Transverse colon (tissue), 4 donors: ENCODE measurements around the gene MRPL41. TPM values are rescaled to one million over a fixed set of nuclear protein-coding genes. Genes with fewer than 3 reads are reported as not detected.
"Not testable (repeated sequence)": the region's sequence is repeated elsewhere in the genome, so short reads cannot be mapped to it uniquely, and the experiment has no call there.

ENCODE experiments used
- DNase-seq: peaks from one replicate; pipeline ENCODE4 v3.0.0-alpha.2; 2019
- H3K27ac ChIP-seq, 4 donors: fragments of 200-600 bp; sonication (generic); 2 replicates each; pipeline ENCODE4 v1.5.1; 2016 to 2018; ENCODE audit warnings: inconsistent platforms in 4 of 4
- H3K27me3 ChIP-seq: fragments of 200-600 bp; sonication (generic); 2 replicates; pipeline ENCODE4 v1.5.1; 2017; ENCODE audit warnings: inconsistent platforms
- H3K36me3 ChIP-seq, 4 donors: fragments of 200-600 bp; sonication (generic); 2 replicates each; pipeline ENCODE4 v1.5.1; 2017 to 2019; ENCODE audit warnings: inconsistent platforms in 4 of 4
- H3K4me1 ChIP-seq, 4 donors: fragments of 200-600 bp; sonication (generic); 2 replicates each; pipeline ENCODE4 v1.5.1; 2017 to 2020; ENCODE audit warnings: inconsistent platforms in 4 of 4
- H3K4me3 ChIP-seq, 4 donors: fragments of 200-600 bp; sonication (generic); 1 replicate in 1 of 4; 2 replicates in 3 of 4; pipeline versions ENCODE4 v1.5.1 to v1.6.1; 2017 to 2019; ENCODE audit warnings: inconsistent platforms in 4 of 4
- H3K9me3 ChIP-seq, 2 donors: fragments of 200-600 bp; sonication (generic); 2 replicates each; pipeline ENCODE4 v1.5.1; 2017 to 2019; ENCODE audit warnings: inconsistent platforms in 2 of 2
- CTCF ChIP-seq, 5 experiments: fragments of 200-600 bp in 3 of 5; fragments of 450-650 bp in 2 of 5; sonication (generic) in 3 of 5; IDR thresholded peaks; 1 replicate in 2 of 5; 2 replicates in 3 of 5; pipeline ENCODE4 v1.5.1; 2016 to 2017; ENCODE audit warnings: antibody characterized with exemption in 5 of 5, inconsistent platforms in 3 of 5, mild to moderate bottlenecking in 2 of 5, moderate library complexity in 1 of 5
- EP300 ChIP-seq: sonication (generic); formaldehyde crosslinking; IDR thresholded peaks from one replicate; pipeline ENCODE4 v1.6.1; 2017; ENCODE audit warnings: antibody characterized with exemption, low read depth
- POLR2A ChIP-seq: fragments of 450-650 bp; IDR thresholded peaks from one replicate; pipeline ENCODE4 v1.6.1; 2016; ENCODE audit warnings: antibody characterized with exemption, mild to moderate bottlenecking, moderate library complexity
- POLR2AphosphoS5 ChIP-seq, 3 donors: sonication (generic); formaldehyde crosslinking; IDR thresholded peaks; one replicate each; pipeline ENCODE4 v1.6.1; 2016; ENCODE audit warnings: antibody characterized with exemption in 3 of 3
- WGBS, 2 donors: methylation state at CpG; one replicate each; pipeline ENCODE4 v1.1.5; 2018; ENCODE audit warnings: low coverage in 1 of 2; 5-methylcytosine and 5-hydroxymethylcytosine counted together
- in situ Hi-C, 4 donors: fragments of 200-750 bp; cut with MboI; loops; one replicate each; pipeline versions ENCODE4 v1.15.0 to v1.15.1; 2017; ENCODE audit warnings: low sequenced_read_pairs in 3 of 4, low pct_ligation_motif_present in 1 of 4, low pct_unique_long_range_greater_than_20kb in 1 of 4
- intact Hi-C: fragments of 100-400 bp; cut with DNase I; formaldehyde crosslinking; loops from one replicate; pipeline ENCODE4 v1.15.1; 2023; ENCODE audit warnings: low total_unique reads
- total RNA-seq, 4 donors: library from RNA; depleted of rRNA; stranded (reverse); fragments of >200 nt; gene quantifications; one replicate each; pipeline ENCODE4 v1.1.0, GENCODE V29; 2016

MRPL41 gene
- total RNA-seq, 4 donors from 2014 or later: 109 to 144 (median 119) TPM

GRCh38 chr9:137558127-137558526 lies 6.4 kb downstream of the MRPL41 start:
- no peak for DNase-seq
- Histone ChIP-seq H3K27ac (no peak overlapping the region), H3K27me3 (no peaks in the 10 kb centered on the region), H3K36me3 (peaks cover 0 to 16% (median 2%) of the 10 kb centered on the region in 4 donors), H3K4me3 (no peak overlapping the region), H3K9me3 (no peaks in the 10 kb centered on the region), H3K4me1 (peaks cover under 1 to 17% (median 4%) of the 10 kb centered on the region in 4 donors)
- in situ Hi-C loops (no loop called here), intact Hi-C loops (no loop called here)
- no peak for TF ChIP-seq POLR2A
- TF ChIP-seq POLR2AphosphoS5 (IDR thresholded peaks at IDR 0.05): no peak
- TF ChIP-seq CTCF (IDR thresholded peaks at IDR 0.05): no peak
- TF ChIP-seq EP300: no peak
- WGBS, 2 donors: 94 to 96% methylated on average over 3 to 4 of the region's 4 CpGs

GRCh38 chr9:137564134-137564533 lies 12.5 kb downstream of the MRPL41 start:
- peaks cover 0 to 12% (median 3%) of the 10 kb centered on the region in 4 donors for H3K36me3 ChIP-seq
- DNase-seq: no peak

DNA sequence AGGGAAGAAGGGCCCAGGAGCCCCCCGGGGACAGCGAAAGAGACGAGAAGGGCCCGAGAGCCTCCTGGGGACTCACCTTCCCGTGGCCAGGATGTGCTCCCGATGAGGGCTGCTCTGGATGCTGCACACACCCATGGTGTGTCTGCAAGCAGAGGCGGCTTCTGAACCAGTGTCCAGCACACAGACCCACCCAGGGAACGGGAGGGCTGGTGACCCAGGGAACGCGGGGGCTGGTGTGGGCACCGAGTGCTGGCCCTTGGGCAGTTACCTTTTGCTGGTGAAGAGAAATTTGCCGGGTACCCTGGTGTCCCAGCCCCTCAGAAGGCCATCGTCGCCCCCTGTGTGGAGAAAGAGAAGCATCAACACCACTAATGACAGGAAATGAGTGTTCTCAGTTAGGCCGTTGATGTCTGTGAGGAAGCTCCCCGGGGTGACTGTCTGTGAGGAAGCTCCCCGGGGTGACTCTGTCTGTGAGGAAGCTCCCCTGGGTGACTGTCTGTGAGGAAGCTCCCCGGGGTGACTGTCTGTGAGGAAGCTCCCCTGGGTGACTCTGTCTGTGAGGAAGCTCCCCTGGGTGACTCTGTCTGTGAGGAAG lies 13.2 kb downstream of the MRPL41 start:
- no peak overlapping the region for H3K4me3 ChIP-seq
- WGBS, 2 donors: 77 to 85% methylated on average over 6 to 18 of the region's 18 CpGs
- in situ Hi-C loops: no loop called here

More at GRCh38 chr9:137564134-137564533, 12.5 kb downstream of the MRPL41 start:
- no peaks in the 10 kb centered on the region for H3K9me3 ChIP-seq
- in situ Hi-C loops: no loop called here
- H3K27ac ChIP-seq: no peak overlapping the region
- 89 to 100% methylated on average over 1 to 10 of the region's 10 CpGs for WGBS, 2 donors
- no peak overlapping the region for H3K4me3 ChIP-seq
- no peaks in the 10 kb centered on the region for H3K27me3 ChIP-seq
- TF ChIP-seq EP300 (no peak), POLR2A (no peak), CTCF (IDR thresholded peaks at IDR 0.05) (no peak), POLR2AphosphoS5 (IDR thresholded peaks at IDR 0.05) (no peak)
- H3K4me1 ChIP-seq: no peaks in the 10 kb centered on the region
- intact Hi-C loops: no loop called here

GRCh38 chr9:137568445-137568844 lies 16.8 kb downstream of the MRPL41 start:
- intact Hi-C loops, H3K4me1 ChIP-seq, in situ Hi-C loops, H3K27ac ChIP-seq, H3K4me3 ChIP-seq, H3K27me3 ChIP-seq, H3K9me3 ChIP-seq, DNase-seq: not testable (repeated sequence)
- WGBS, 2 donors: 87 to 96% methylated on average over 4 to 5 of the region's 5 CpGs
- peaks cover 0 to 27% (median 4%) of the 10 kb centered on the region in 4 donors for H3K36me3 ChIP-seq

More for the DNA sequence above, 13.2 kb downstream of the MRPL41 start:
- Histone ChIP-seq H3K27me3 (no peaks in the 10 kb centered on the region), H3K27ac (no peak overlapping the region), H3K9me3 (no peaks in the 10 kb centered on the region), H3K36me3 (peaks cover 0 to 12% (median 2%) of the 10 kb centered on the region in 4 donors), H3K4me1 (no peaks in the 10 kb centered on the region)
- no peak for TF ChIP-seq CTCF (IDR thresholded peaks at IDR 0.05)
- TF ChIP-seq EP300: no peak
- no peak for TF ChIP-seq POLR2A
- TF ChIP-seq POLR2AphosphoS5 (IDR thresholded peaks at IDR 0.05): no peak
- no peak for DNase-seq
- intact Hi-C loops: no loop called here
